ENCODE measurements around the gene PLEKHM3. TPM values are rescaled to one million over a fixed set of nuclear protein-coding genes. Genes with fewer than 3 reads are reported as not detected.

PLEKHM3 gene
- total RNA-seq, 2 experiments from 2014 or later: 11.3 to 11.6 TPM

DNA sequence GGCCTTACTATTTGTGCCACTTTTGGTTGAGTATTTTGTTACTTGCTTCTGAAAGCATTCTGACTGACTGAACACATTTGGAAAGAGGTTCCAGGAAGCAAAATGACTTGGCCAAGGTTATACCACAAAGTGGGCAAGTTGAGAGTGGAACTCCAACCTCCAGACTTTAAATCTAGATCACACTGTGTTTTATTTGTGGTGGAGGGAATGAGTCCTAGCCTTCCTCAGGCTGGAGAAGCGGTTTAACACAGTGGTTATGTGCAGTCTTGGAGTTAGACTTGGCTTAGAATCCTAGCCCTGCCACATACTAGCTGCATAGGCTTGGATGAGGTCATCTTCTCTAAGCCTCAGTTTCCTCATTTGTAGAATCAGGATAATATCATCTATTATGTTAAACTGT lies 33.4 kb downstream of the PLEKHM3 start:
- no peaks in the 10 kb centered on the region for H3K27me3 ChIP-seq (ENCODE audit: control insufficient read depth in 1 of 2, insufficient read depth in 2 of 2, low read length in 2 of 2)
- ChIA-PET POLR2A (no interaction called here), CTCF (no interaction called here)
- no peak for DNase-seq
- no peaks in the 10 kb centered on the region for H3K27me3 Mint-ChIP-seq
- no peak overlapping the region for H3K4me3 ChIP-seq (ENCODE audit: low read length)
- peaks cover 28% of the 10 kb centered on the region for H3K4me1 Mint-ChIP-seq (ENCODE audit: low read depth)
- H3K9me3 ChIP-seq (ENCODE audit: control insufficient read depth in 1 of 2, insufficient read depth in 1 of 2, low read length in 2 of 2): no peaks in the 10 kb centered on the region
- no peak overlapping the region for H3K27ac Mint-ChIP-seq
- H3K4me1 ChIP-seq (ENCODE audit: insufficient read depth, low read length): no peaks in the 10 kb centered on the region
- peaks cover 2% of the 10 kb centered on the region for H3K36me3 ChIP-seq (ENCODE audit: insufficient read depth, low read length)
- TF ChIP-seq, protein P1, sequence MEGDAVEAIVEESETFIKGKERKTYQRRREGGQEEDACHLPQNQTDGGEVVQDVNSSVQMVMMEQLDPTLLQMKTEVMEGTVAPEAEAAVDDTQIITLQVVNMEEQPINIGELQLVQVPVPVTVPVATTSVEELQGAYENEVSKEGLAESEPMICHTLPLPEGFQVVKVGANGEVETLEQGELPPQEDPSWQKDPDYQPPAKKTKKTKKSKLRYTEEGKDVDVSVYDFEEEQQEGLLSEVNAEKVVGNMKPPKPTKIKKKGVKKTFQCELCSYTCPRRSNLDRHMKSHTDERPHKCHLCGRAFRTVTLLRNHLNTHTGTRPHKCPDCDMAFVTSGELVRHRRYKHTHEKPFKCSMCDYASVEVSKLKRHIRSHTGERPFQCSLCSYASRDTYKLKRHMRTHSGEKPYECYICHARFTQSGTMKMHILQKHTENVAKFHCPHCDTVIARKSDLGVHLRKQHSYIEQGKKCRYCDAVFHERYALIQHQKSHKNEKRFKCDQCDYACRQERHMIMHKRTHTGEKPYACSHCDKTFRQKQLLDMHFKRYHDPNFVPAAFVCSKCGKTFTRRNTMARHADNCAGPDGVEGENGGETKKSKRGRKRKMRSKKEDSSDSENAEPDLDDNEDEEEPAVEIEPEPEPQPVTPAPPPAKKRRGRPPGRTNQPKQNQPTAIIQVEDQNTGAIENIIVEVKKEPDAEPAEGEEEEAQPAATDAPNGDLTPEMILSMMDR (IDR thresholded peaks at IDR 0.05): no peak
- peaks cover 27% of the 10 kb centered on the region for H3K36me3 Mint-ChIP-seq (ENCODE audit: low read depth)
- intact Hi-C loops (cut with DNase I, micrococcal nuclease): no loop called here
- no peak overlapping the region for H3K27ac ChIP-seq (ENCODE audit: low read depth in 1 of 2, low read length in 2 of 2)
- no peak for ATAC-seq (ENCODE audit: poor library complexity)
- no peak overlapping the region for H3K4me3 Mint-ChIP-seq
- H3K9me3 Mint-ChIP-seq: no peaks in the 10 kb centered on the region

DNA sequence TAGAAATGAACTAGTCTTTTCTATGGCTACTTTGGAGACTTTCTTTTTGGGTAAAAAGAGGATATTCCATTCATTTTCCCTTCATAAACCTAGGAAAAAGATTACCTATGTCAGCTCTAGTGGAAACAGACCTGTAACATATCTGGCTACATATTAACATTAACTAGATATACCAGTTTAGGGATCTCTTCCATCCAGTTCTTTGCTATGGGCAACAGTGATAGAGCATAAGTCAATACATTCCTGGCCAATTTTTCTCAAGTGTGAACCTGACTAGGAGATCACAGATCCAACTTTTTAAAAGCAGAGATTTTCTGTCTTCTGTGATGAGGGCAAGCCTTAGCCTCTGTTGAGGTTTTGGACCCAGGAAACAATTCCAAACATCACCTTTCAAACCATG lies 34.5 kb downstream of the PLEKHM3 start:
- Mint-ChIP-seq H3K9me3 (no peaks in the 10 kb centered on the region), H3K4me1 (ENCODE audit: low read depth) (peaks cover 19% of the 10 kb centered on the region), H3K27ac (no peak overlapping the region), H3K27me3 (no peaks in the 10 kb centered on the region), H3K36me3 (ENCODE audit: low read depth) (peaks cover 18% of the 10 kb centered on the region), H3K4me3 (no peak overlapping the region)
- ChIA-PET CTCF (no interaction called here), POLR2A (no interaction called here)
- Histone ChIP-seq H3K36me3 (ENCODE audit: insufficient read depth, low read length) (no peaks in the 10 kb centered on the region), H3K4me3 (ENCODE audit: low read length) (no peak overlapping the region), H3K27me3 (ENCODE audit: control insufficient read depth in 1 of 2, insufficient read depth in 2 of 2, low read length in 2 of 2) (no peaks in the 10 kb centered on the region), H3K9me3 (ENCODE audit: control insufficient read depth in 1 of 2, insufficient read depth in 1 of 2, low read length in 2 of 2) (no peaks in the 10 kb centered on the region), H3K27ac (ENCODE audit: low read depth in 1 of 2, low read length in 2 of 2) (no peak overlapping the region), H3K4me1 (ENCODE audit: insufficient read depth, low read length) (no peaks in the 10 kb centered on the region)
- ATAC-seq (ENCODE audit: poor library complexity): no peak
- TF ChIP-seq, protein P1 (IDR thresholded peaks at IDR 0.05): no peak
- DNase-seq: no peak
- intact Hi-C loops (cut with DNase I, micrococcal nuclease): no loop called here

DNA sequence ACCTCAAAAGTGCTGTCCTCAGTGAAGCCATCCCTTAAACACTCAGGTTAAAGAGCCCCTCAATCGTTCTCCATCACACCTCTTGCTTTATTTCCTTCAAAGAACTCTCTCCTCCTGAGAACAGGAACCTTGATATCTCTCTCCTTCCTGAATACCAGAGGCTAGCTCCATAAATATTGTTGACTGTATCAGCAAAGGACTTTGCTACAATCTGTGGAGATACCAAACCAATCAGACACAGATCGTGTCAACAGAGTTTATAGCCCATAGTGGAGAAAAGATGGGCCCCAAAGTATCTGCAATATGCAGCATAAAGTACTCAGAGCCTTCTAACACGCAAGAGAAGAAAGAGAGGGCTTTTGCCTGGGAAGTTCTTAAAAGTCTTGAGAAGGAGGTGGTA lies 36.4 kb downstream of the PLEKHM3 start:
- Mint-ChIP-seq H3K27ac (no peak overlapping the region), H3K4me1 (ENCODE audit: low read depth) (peaks cover 2% of the 10 kb centered on the region), H3K36me3 (ENCODE audit: low read depth) (peaks cover 10% of the 10 kb centered on the region), H3K9me3 (no peaks in the 10 kb centered on the region), H3K4me3 (no peak overlapping the region), H3K27me3 (no peaks in the 10 kb centered on the region)
- Histone ChIP-seq H3K36me3 (ENCODE audit: insufficient read depth, low read length) (no peaks in the 10 kb centered on the region), H3K4me1 (ENCODE audit: insufficient read depth, low read length) (no peaks in the 10 kb centered on the region), H3K27ac (ENCODE audit: low read depth in 1 of 2, low read length in 2 of 2) (no peak overlapping the region), H3K9me3 (ENCODE audit: control insufficient read depth in 1 of 2, insufficient read depth in 1 of 2, low read length in 2 of 2) (no peaks in the 10 kb centered on the region), H3K27me3 (ENCODE audit: control insufficient read depth in 1 of 2, insufficient read depth in 2 of 2, low read length in 2 of 2) (no peaks in the 10 kb centered on the region), H3K4me3 (ENCODE audit: low read length) (no peak overlapping the region)
- no peak for ATAC-seq (ENCODE audit: poor library complexity)
- intact Hi-C loops (cut with DNase I, micrococcal nuclease): no loop called here
- no peak for DNase-seq
- ChIA-PET POLR2A (no interaction called here), CTCF (no interaction called here)
- TF ChIP-seq, protein P1 (IDR thresholded peaks at IDR 0.05): no peak

Measured in CD4-positive, alpha-beta T cell (primary cell).